Vagina (tissue), 2 donors: Measurements from ENCODE around the gene RGS6.

ENCODE experiments used
- CTCF ChIP-seq, 3 experiments: fragments of 450-650 bp in 2 of 3; fragments of 200-600 bp in 1 of 3; sonication (generic) in 1 of 3; IDR thresholded peaks; one replicate each; pipeline ENCODE4 v1.5.1; 2017 to 2019; ENCODE audit warnings: antibody characterized with exemption in 3 of 3, mild to moderate bottlenecking in 2 of 3, moderate library complexity in 2 of 3
- POLR2A ChIP-seq, 2 donors: fragments of 450-650 bp; IDR thresholded peaks; one replicate each; pipeline ENCODE4 v1.6.1; 2017; ENCODE audit warnings: antibody characterized with exemption in 2 of 2, mild to moderate bottlenecking in 2 of 2, moderate library complexity in 2 of 2
- POLR2AphosphoS5 ChIP-seq, 2 donors: sonication (generic); formaldehyde crosslinking; IDR thresholded peaks; one replicate each; pipeline ENCODE4 v1.9.0; 2017; ENCODE audit warnings: antibody characterized with exemption in 2 of 2, mild to moderate bottlenecking in 2 of 2, low read depth in 1 of 2; ENCODE audit not compliant: insufficient read depth in 1 of 2

- TF ChIP-seq CTCF (IDR thresholded peaks at IDR 0.05): no peak
- no peak for TF ChIP-seq POLR2AphosphoS5 (IDR thresholded peaks at IDR 0.05; ENCODE audit: insufficient read depth in 1 of 2, low read depth in 1 of 2)
- TF ChIP-seq POLR2A (IDR thresholded peaks at IDR 0.05): no peak
Observed at GRCh38 chr14:72154645-72155378, 222.6 kb downstream of the RGS6 start.
